RWPE1 (cell line): ENCODE measurements around the gene EFL1.

Experiments
- CTCF ChIA-PET: fragments of 350-600 bp; sonication (Branson Sonifier 250); formaldehyde crosslinking; extraction: SDS; loops from one replicate; lab custom pipeline; 2021; lab: Yijun Ruan, JAX
- POLR2A ChIA-PET: fragments of 400-600 bp; formaldehyde crosslinking; extraction: SDS; loops from one replicate; lab custom pipeline; 2020; ENCODE audit warnings: antibody characterized with exemption; ENCODE audit not compliant: low non-redundant PET; lab: Yijun Ruan, JAX
- DNase-seq: peaks from one replicate; pipeline ENCODE4 v3.0.0; 2012; ENCODE audit warnings: low spot score
- H3K27ac ChIP-seq: fragments of 450-650 bp; 2 replicates; pipeline ENCODE4 v1.5.1; 2017
- CTCF ChIP-seq: fragments of 450-650 bp; conservative IDR thresholded peaks from 2 replicates; pipeline ENCODE4 v1.5.1; 2017; ENCODE audit warnings: low read depth, mild to moderate bottlenecking

The EFL1 gene

GRCh38 chr15:82100111-82100929, 162.2 kb downstream of the EFL1 start:
- no peak overlapping the region for H3K27ac ChIP-seq
- CTCF ChIA-PET: interaction anchor here (0.6 to 1.9 kb wide), 2 partner anchors 8 to 86 kb away, joined by 3 to 4 read pairs; no protein-coding TSS in a partner anchor
- DNase-seq: no peak
- no peak for TF ChIP-seq CTCF
- POLR2A ChIA-PET: no interaction called here

- no peak for TF ChIP-seq CTCF
- ChIA-PET CTCF (interaction anchor here (1.9 kb wide), 1 partner anchor 10 kb away, joined by 4 read pairs; no protein-coding TSS in a partner anchor), POLR2A (no interaction called here)
- no peak for DNase-seq
- no peak overlapping the region for H3K27ac ChIP-seq
These were observed 163.9 kb downstream of the EFL1 start for GRCh38 chr15:82098674-82099073.

- TF ChIP-seq CTCF: no peak
- DNase-seq: no peak
- POLR2A ChIA-PET: no interaction called here
- CTCF ChIA-PET: interaction anchor here (0.9 kb wide), 1 partner anchor 21 kb away, joined by 3 read pairs; no protein-coding TSS in a partner anchor
- no peak overlapping the region for H3K27ac ChIP-seq
These were observed 166.7 kb downstream of the EFL1 start for GRCh38 chr15:82095803-82096202.

GRCh38 chr15:82093774-82094211, 168.7 kb downstream of the EFL1 start:
- CTCF ChIA-PET: no interaction called here
- POLR2A ChIA-PET: no interaction called here
- peak; percentile 91 for DNase-seq
- no peak for TF ChIP-seq CTCF
- H3K27ac ChIP-seq: peak overlapping the region; percentile 71

- ChIA-PET CTCF (no interaction called here), POLR2A (no interaction called here)
- peak overlapping the region; percentile 71 for H3K27ac ChIP-seq
- DNase-seq: no peak
- TF ChIP-seq CTCF: no peak
These were observed 169.2 kb downstream of the EFL1 start for GRCh38 chr15:82093325-82093724.

GRCh38 chr15:82091636-82092140, 170.8 kb downstream of the EFL1 start:
- TF ChIP-seq CTCF: no peak
- H3K27ac ChIP-seq: no peak overlapping the region
- CTCF ChIA-PET: no interaction called here
- no peak for DNase-seq
- POLR2A ChIA-PET: no interaction called here
